ENCODE results near the gene PRR15L.

PRR15L gene

GRCh38 chr17:47987240-47987835 is 29.7 kb upstream of the PRR15L start:
- peak; percentile 46 for DNase-seq

GRCh38 chr17:47986520-47986919 is 28.8 kb upstream of the PRR15L start:
- no peak for DNase-seq

GRCh38 chr17:47983492-47984223 is 26.0 kb upstream of the PRR15L start:
- no peak for DNase-seq

- DNase-seq, result no peak
Observed at GRCh38 chr17:47982645-47983390, 25.1 kb upstream of the PRR15L start.

- DNase-seq, result no peak
Observed at GRCh38 chr17:47982091-47982617, 24.5 kb upstream of the PRR15L start.

GRCh38 chr17:47981462-47981861 is 23.8 kb upstream of the PRR15L start:
- no peak for DNase-seq

GRCh38 chr17:47980541-47980940 is 22.9 kb upstream of the PRR15L start:
- DNase-seq, result no peak

- DNase-seq, result peak; percentile 52
Observed at GRCh38 chr17:47978324-47978723, 20.6 kb upstream of the PRR15L start.

- DNase-seq, result no peak
Observed at GRCh38 chr17:47975823-47976205, 18.1 kb upstream of the PRR15L start.

- no peak for DNase-seq
Observed at GRCh38 chr17:47975189-47975822, 17.6 kb upstream of the PRR15L start.

GRCh38 chr17:47973541-47973940 is 15.9 kb upstream of the PRR15L start:
- DNase-seq, result no peak

GRCh38 chr17:47970725-47971499 is 13.2 kb upstream of the PRR15L start, which contains the start of gene CDK5RAP3:
Gene CDK5RAP3 (plus strand): TSS chr17:47971113. CDS start chr17:47971147, 34 bp downstream.
- peak; percentile 98 for DNase-seq

GRCh38 chr17:47969930-47970724 is 12.4 kb upstream of the PRR15L start:
- no peak for DNase-seq

- no peak for DNase-seq
Observed at GRCh38 chr17:47968836-47969235, 11.2 kb upstream of the PRR15L start.

- no peak for DNase-seq
Observed at GRCh38 chr17:47967607-47968252, 10.0 kb upstream of the PRR15L start.

- no peak for DNase-seq
Observed at GRCh38 chr17:47966079-47966519, 8.4 kb upstream of the PRR15L start.

- no peak for DNase-seq
Observed at GRCh38 chr17:47964856-47965255, 7.2 kb upstream of the PRR15L start.

GRCh38 chr17:47962901-47963300 is 5.2 kb upstream of the PRR15L start:
- no peak for DNase-seq

GRCh38 chr17:47961406-47961805 is 3.7 kb upstream of the PRR15L start:
- no peak for DNase-seq

- DNase-seq, result peak; percentile 55
Observed at GRCh38 chr17:47959825-47960655, 2.4 kb upstream of the PRR15L start.
